HL-60 (cell line): ENCODE results near the gene ZNF426.
"Not testable (repeated sequence)": the region's sequence is repeated elsewhere in the genome, so short reads cannot be mapped to it uniquely, and the experiment has no call there.

Source experiments
- DNase-seq, 2 experiments: peaks; one replicate each; pipeline ENCODE4 v3.0.0-alpha.2; 2010 to 2020; ENCODE audit warnings: low read depth in 1 of 2, low spot score in 1 of 2
- H3K27ac ChIP-seq: fragments of 250-450 bp; sonication (Bioruptor Pico); replicated peaks from 2 replicates; pipeline ENCODE4 v1.5.1; 2020; ENCODE audit warnings: mild to moderate bottlenecking, moderate library complexity
- H3K27me3 ChIP-seq: fragments of 250-450 bp; sonication (Bioruptor Pico); 2 replicates; pipeline ENCODE4 v1.5.1; 2021; ENCODE audit warnings: mild to moderate bottlenecking, moderate library complexity; ENCODE audit not compliant: insufficient read depth, poor library complexity, severe bottlenecking
- H3K4me3 ChIP-seq: replicated peaks from 2 replicates; pipeline ENCODE4 v1.5.1; 2011; ENCODE audit warnings: mild to moderate bottlenecking, control low read depth, low read length; ENCODE audit not compliant: insufficient read depth
- CTCF ChIP-seq: IDR thresholded peaks from one replicate; pipeline ENCODE4 v1.5.1; 2011; ENCODE audit warnings: low read length, control low read depth, inconsistent platforms; ENCODE audit not compliant: insufficient read depth
- GABPA ChIP-seq: IDR thresholded peaks from 2 replicates; pipeline ENCODE4 v1.6.1; 2012; ENCODE audit warnings: low read depth
- POLR2AphosphoS5 ChIP-seq: IDR thresholded peaks from 2 replicates; pipeline ENCODE4 v1.6.1; 2012; ENCODE audit warnings: low read depth
- SPI1 ChIP-seq: IDR thresholded peaks from 2 replicates; pipeline ENCODE4 v1.6.1; 2012; ENCODE audit warnings: low read depth, mild to moderate bottlenecking, borderline replicate concordance
- long read RNA-seq: library from polyadenylated mRNA; unstranded; transcript quantifications from one replicate; pipeline ENCODE4 v2.0.0, GENCODE V29; 2020
- TF ChIP-seq, protein P1 (sequence below): IDR thresholded peaks from 2 replicates; pipeline ENCODE4 v1.6.1; 2012; ENCODE audit warnings: low read depth; ENCODE audit not compliant: insufficient replicate concordance

The ZNF426 gene
- long read RNA-seq, full-length matches to known transcripts = 49 of 87 reads
- long read RNA-seq, partial matches to known transcripts = 16 of 87 reads
- long read RNA-seq, other reads (novel, unspliced or antisense) = 22 of 87 reads

GRCh38 chr19:9538183-9539058, at the start of gene ZNF426:
TSS of gene ZNF426 (minus strand) at chr19:9538645. CDS start at chr19:9536232, 2,413 bp downstream.
- peak; percentile 77 to 91 for DNase-seq
- H3K27me3 ChIP-seq = no peaks in the 10 kb centered on the region
- H3K27ac ChIP-seq = peak within 1 kb of the TSS; percentile 86
- TF ChIP-seq POLR2AphosphoS5 (peak; percentile 86), GABPA (no peak), CTCF (no peak)
- TF ChIP-seq, protein P1, sequence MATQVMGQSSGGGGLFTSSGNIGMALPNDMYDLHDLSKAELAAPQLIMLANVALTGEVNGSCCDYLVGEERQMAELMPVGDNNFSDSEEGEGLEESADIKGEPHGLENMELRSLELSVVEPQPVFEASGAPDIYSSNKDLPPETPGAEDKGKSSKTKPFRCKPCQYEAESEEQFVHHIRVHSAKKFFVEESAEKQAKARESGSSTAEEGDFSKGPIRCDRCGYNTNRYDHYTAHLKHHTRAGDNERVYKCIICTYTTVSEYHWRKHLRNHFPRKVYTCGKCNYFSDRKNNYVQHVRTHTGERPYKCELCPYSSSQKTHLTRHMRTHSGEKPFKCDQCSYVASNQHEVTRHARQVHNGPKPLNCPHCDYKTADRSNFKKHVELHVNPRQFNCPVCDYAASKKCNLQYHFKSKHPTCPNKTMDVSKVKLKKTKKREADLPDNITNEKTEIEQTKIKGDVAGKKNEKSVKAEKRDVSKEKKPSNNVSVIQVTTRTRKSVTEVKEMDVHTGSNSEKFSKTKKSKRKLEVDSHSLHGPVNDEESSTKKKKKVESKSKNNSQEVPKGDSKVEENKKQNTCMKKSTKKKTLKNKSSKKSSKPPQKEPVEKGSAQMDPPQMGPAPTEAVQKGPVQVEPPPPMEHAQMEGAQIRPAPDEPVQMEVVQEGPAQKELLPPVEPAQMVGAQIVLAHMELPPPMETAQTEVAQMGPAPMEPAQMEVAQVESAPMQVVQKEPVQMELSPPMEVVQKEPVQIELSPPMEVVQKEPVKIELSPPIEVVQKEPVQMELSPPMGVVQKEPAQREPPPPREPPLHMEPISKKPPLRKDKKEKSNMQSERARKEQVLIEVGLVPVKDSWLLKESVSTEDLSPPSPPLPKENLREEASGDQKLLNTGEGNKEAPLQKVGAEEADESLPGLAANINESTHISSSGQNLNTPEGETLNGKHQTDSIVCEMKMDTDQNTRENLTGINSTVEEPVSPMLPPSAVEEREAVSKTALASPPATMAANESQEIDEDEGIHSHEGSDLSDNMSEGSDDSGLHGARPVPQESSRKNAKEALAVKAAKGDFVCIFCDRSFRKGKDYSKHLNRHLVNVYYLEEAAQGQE = peak; percentile 31
- peak within 1 kb of the TSS; percentile 90 for H3K4me3 ChIP-seq

- H3K4me3 ChIP-seq = no peak overlapping the region
- peak in 1 of 2 experiments; percentile 71 for DNase-seq
Measured at GRCh38 chr19:9586764-9587163, 48.3 kb upstream of the ZNF426 start.

DNA sequence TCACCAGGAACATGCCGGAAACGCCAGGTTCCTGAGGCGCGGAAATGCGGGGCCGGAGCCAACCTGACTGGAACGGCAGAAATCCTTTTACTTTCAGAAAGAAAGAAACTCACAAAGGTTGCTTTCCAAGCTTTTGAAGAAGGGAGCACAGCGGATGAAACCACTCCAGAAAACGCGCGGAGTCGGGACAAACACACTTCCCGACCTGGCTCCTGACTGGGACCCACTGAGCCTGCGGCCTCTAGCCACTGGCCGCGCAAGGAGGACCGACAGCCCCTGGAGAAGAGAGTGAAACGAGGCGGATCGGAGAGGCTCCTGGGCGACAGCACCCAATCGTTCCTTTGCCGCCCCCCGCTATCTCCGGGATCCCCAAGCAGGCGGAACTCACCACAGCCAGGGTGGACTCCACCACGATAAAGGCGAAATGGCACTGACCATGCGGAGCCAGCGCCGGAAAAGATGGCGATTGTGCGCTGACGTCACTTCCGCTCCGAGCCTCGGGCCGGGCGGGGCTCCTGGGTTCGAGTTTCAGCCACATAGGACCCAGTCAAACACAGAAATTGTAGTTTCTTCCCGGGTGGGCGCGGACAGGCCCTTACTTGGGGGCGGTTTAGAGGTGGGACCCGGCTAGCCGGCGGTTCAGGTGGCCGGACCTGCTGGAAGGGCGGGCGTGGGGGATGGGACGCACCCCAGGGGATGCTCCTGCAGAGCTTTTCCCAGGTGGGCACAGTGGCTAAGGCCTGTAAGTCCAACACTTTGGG, 45.8 kb upstream of the ZNF426 start, which contains the start of gene ZNF121:
Gene ZNF121, minus strand, starts transcription at position 432 of the 761 bp plus-strand sequence. CDS start 16,407 bp downstream, outside the sequence.
- H3K4me3 ChIP-seq = peak within 1 kb of the TSS; percentile 80
- peak; percentile 80 to 86 for DNase-seq
- H3K27me3 ChIP-seq = no peaks in the 10 kb centered on the region
- peak within 1 kb of the TSS; percentile 94 for H3K27ac ChIP-seq
- TF ChIP-seq GABPA = peak; percentile 78
- peak; percentile 24; the same call in 1 of the 2 replicates for TF ChIP-seq SPI1
- TF ChIP-seq, protein P1 = peak; percentile 75
- peak; percentile 97 for TF ChIP-seq POLR2AphosphoS5
- TF ChIP-seq CTCF = no peak

More at GRCh38 chr19:9586764-9587163, 48.3 kb upstream of the ZNF426 start:
- Histone ChIP-seq H3K27me3 (no peaks in the 10 kb centered on the region), H3K27ac (no peak overlapping the region)
- no peak for TF ChIP-seq SPI1
- peak; percentile 32 for TF ChIP-seq CTCF

GRCh38 chr19:9582081-9582725, 43.8 kb upstream of the ZNF426 start:
- not testable (repeated sequence) for H3K27ac ChIP-seq, H3K4me3 ChIP-seq

More at GRCh38 chr19:9582081-9582725, 43.8 kb upstream of the ZNF426 start:
- DNase-seq, H3K27me3 ChIP-seq: not testable (repeated sequence)
